K562 (cell line): ENCODE results near the gene PRPH2. TPM values are rescaled to one million over a fixed set of nuclear protein-coding genes. Genes with fewer than 3 reads are reported as not detected.

Experiments used
- ATAC-seq: fragments of 200-7000 bp; cut with Tn5 transposase; 3 replicates; pipeline ENCODE4 v1.9.1; 2020; ENCODE audit warnings: moderate library complexity
- BruUV-seq: library from RNA; stranded (reverse); fragments of 400-500 nt; replicated peaks from 2 replicates; lab custom pipeline; 2021; lab: Mats Ljungman, UMichigan
- CTCF ChIA-PET: fragments of 300-600 bp; formaldehyde crosslinking; extraction: SDS; loops from one replicate; lab custom pipeline; 2021; ENCODE audit warnings: low intra/inter-chr PET ratio; lab: Yijun Ruan, JAX
- POLR2A ChIA-PET: fragments of 300-600, 350-650 bp; sonication (Branson Sonifier 250); formaldehyde crosslinking; extraction: SDS; loops from one replicate; lab custom pipeline; 2021; ENCODE audit warnings: antibody characterized with exemption, inconsistent platforms; lab: Yijun Ruan, JAX
- DNase-seq, 4 experiments: peaks; one replicate each; pipeline versions ENCODE4 v3.0.0 to v3.0.0-alpha.2; 2011 to 2018; ENCODE audit warnings: low spot score in 3 of 4, mixed read lengths in 3 of 4; ENCODE audit errors: extremely low read depth in 1 of 4
- FAIRE-seq: peaks from 2 replicates; lab custom pipeline; 2011; peaks lifted over from hg19 to GRCh38; lab: Jason Lieb, UNC
- H2AFZ ChIP-seq: 2 replicates; pipeline ENCODE4 v1.6.0; 2011; ENCODE audit warnings: low read depth, low read length, control low read depth, inconsistent platforms
- H3K27ac ChIP-seq: fragments of 200-600 bp; 3 replicates; pipeline ENCODE4 v1.8.0; 2011; ENCODE audit warnings: low read depth, mild to moderate bottlenecking, control low read depth, inconsistent platforms, low read length, moderate library complexity, mixed read lengths; ENCODE audit errors: extremely low read depth
- H3K27me3 ChIP-seq, 2 experiments: fragments of 300-600 bp in 1 of 2; 2 replicates in 1 of 2; 3 replicates in 1 of 2; pipeline versions ENCODE4 v1.6.0 to v1.8.0; 2011; ENCODE audit warnings: inconsistent platforms in 2 of 2, low read length in 2 of 2, mild to moderate bottlenecking in 1 of 2, mixed read lengths in 1 of 2, moderate library complexity in 1 of 2; ENCODE audit not compliant: control insufficient read depth in 2 of 2, insufficient read depth in 2 of 2
- H3K36me3 ChIP-seq: fragments of 300-600 bp; 3 replicates; pipeline ENCODE4 v1.8.0; 2011; ENCODE audit warnings: mild to moderate bottlenecking, low read length, inconsistent platforms; ENCODE audit not compliant: control insufficient read depth, insufficient read depth
- H3K4me1 ChIP-seq, 2 experiments: fragments of 200-600 bp in 1 of 2; replicated peaks in 1 of 2; 2 replicates in 1 of 2; 3 replicates in 1 of 2; pipeline versions ENCODE4 v1.5.1 to v1.8.0; 2011; ENCODE audit warnings: inconsistent platforms in 2 of 2, low read length in 2 of 2, mild to moderate bottlenecking in 1 of 2, mixed read lengths in 1 of 2, moderate library complexity in 1 of 2; ENCODE audit not compliant: control insufficient read depth in 2 of 2, insufficient read depth in 2 of 2
- H3K4me2 ChIP-seq: 2 replicates; pipeline ENCODE4 v1.6.1; 2011; ENCODE audit warnings: low read length, control low read depth, inconsistent platforms, mixed read lengths; ENCODE audit not compliant: insufficient read depth
- H3K4me3 ChIP-seq: fragments of 200-600 bp; sonication (generic), shearing (Covaris generic); 2 replicates; pipeline ENCODE4 v1.5.1; 2016; ENCODE audit warnings: control low read depth, inconsistent platforms
- H3K79me2 ChIP-seq: fragments of 200-600 bp; 3 replicates; pipeline ENCODE4 v1.8.0; 2011; ENCODE audit warnings: low read length, inconsistent platforms; ENCODE audit not compliant: control insufficient read depth, insufficient read depth
- H3K9ac ChIP-seq, 2 experiments: 2 replicates each; pipeline versions ENCODE4 v1.6.0 to v1.6.1; 2011; ENCODE audit warnings: low read depth in 2 of 2, low read length in 2 of 2, control low read depth in 1 of 2, inconsistent platforms in 1 of 2, mild to moderate bottlenecking in 1 of 2, mixed read lengths in 1 of 2; ENCODE audit not compliant: insufficient read depth in 1 of 2
- H3K9me1 ChIP-seq: one replicate; pipeline ENCODE4 v1.6.0; 2011; ENCODE audit warnings: inconsistent platforms, mild to moderate bottlenecking, low read length, moderate library complexity; ENCODE audit not compliant: control insufficient read depth, insufficient read depth
- H3K9me3 ChIP-seq: replicated peaks from 2 replicates; pipeline ENCODE4 v1.5.1; 2011; ENCODE audit warnings: low read depth, low read length, inconsistent platforms; ENCODE audit not compliant: control insufficient read depth, insufficient read depth
- H4K20me1 ChIP-seq: replicated peaks from 2 replicates; pipeline ENCODE4 v1.6.1; 2011; ENCODE audit warnings: low read length, inconsistent platforms, mixed read lengths; ENCODE audit not compliant: control insufficient read depth, insufficient read depth
- C11orf30 ChIP-seq: fragments of 450-650 bp; IDR thresholded peaks from 2 replicates; pipeline ENCODE4 v1.6.1; 2016; ENCODE audit warnings: low read depth, mild to moderate bottlenecking
- CHD2 ChIP-seq: IDR thresholded peaks from 2 replicates; pipeline ENCODE4 v1.6.1; 2011; ENCODE audit warnings: low read depth, low read length
- DACH1 ChIP-seq: fragments of 450-650 bp; IDR thresholded peaks from 2 replicates; pipeline ENCODE4 v1.6.1; 2018; ENCODE audit not compliant: partially characterized antibody
- DPF2 ChIP-seq: fragments of 450-650 bp; IDR thresholded peaks from 2 replicates; pipeline ENCODE4 v1.6.1; 2016
- FOXO4 ChIP-seq: fragments of 450-650 bp; formaldehyde crosslinking; IDR thresholded peaks from 2 replicates; pipeline ENCODE4 v1.4.0; 2020; ENCODE audit warnings: mild to moderate bottlenecking, moderate library complexity
- HDAC3 ChIP-seq: fragments of 450-650 bp; IDR thresholded peaks from 2 replicates; pipeline ENCODE4 v1.6.1; 2018; ENCODE audit warnings: borderline replicate concordance, mild to moderate bottlenecking, moderate library complexity; ENCODE audit not compliant: partially characterized antibody
- JUNB ChIP-seq: fragments of 450-650 bp; formaldehyde crosslinking; conservative IDR thresholded peaks from 2 replicates; pipeline ENCODE4 v1.4.0; 2020; ENCODE audit warnings: mild to moderate bottlenecking
- KAT2B ChIP-seq: IDR thresholded peaks from one replicate; pipeline ENCODE4 v1.6.1; 2012; ENCODE audit warnings: low read depth, mild to moderate bottlenecking, control low read depth, inconsistent platforms, low read length, moderate library complexity
- MAFF ChIP-seq: IDR thresholded peaks from 2 replicates; pipeline ENCODE4 v1.6.1; 2012; ENCODE audit warnings: low read length, improper control_type of control experiment
- MAFG ChIP-seq: fragments of 450-650 bp; conservative IDR thresholded peaks from 2 replicates; pipeline ENCODE4 v1.6.1; 2016; ENCODE audit warnings: missing genetic modification characterization, missing compliant biosample characterization
- NFE2 ChIP-seq: IDR thresholded peaks from 2 replicates; pipeline ENCODE4 v1.6.1; 2014; ENCODE audit warnings: antibody characterized with exemption, low read depth
- SMAD2 ChIP-seq: fragments of 150-350 bp; IDR thresholded peaks from 2 replicates; pipeline ENCODE4 v1.6.1; 2014; ENCODE audit warnings: low read depth, mild to moderate bottlenecking, low read length
- THRA ChIP-seq: fragments of 450-650 bp; IDR thresholded peaks from 2 replicates; pipeline ENCODE4 v1.6.1; 2017; ENCODE audit warnings: mild to moderate bottlenecking, moderate library complexity
- THRB ChIP-seq: fragments of 450-650 bp; formaldehyde crosslinking; conservative IDR thresholded peaks from 2 replicates; pipeline ENCODE4 v1.4.0; 2022; ENCODE audit warnings: mild to moderate bottlenecking, missing genetic modification characterization
- TSC22D4 ChIP-seq: fragments of 450-650 bp; IDR thresholded peaks from 2 replicates; pipeline ENCODE4 v1.6.1; 2016; ENCODE audit warnings: missing genetic modification characterization, missing biosample characterization, control low read depth
- U2AF2 ChIP-seq: fragments of 200-400 bp; formaldehyde crosslinking; optimal IDR thresholded peaks from 2 replicates; pipeline ENCODE3; 2017; ENCODE audit warnings: low read depth, mild to moderate bottlenecking, low read length
- ZEB2 ChIP-seq: fragments of 450-650 bp; IDR thresholded peaks from 2 replicates; pipeline ENCODE4 v1.6.1; 2016
- ZNF217 ChIP-seq: sonication (generic); formaldehyde crosslinking; IDR thresholded peaks from 2 replicates; pipeline ENCODE4 v1.8.0; 2022; ENCODE audit warnings: mild to moderate bottlenecking, missing genetic modification reagents
- ZNF639 ChIP-seq, 2 experiments: fragments of 200-800 bp in 1 of 2; sonication (Bioruptor generic) in 1 of 2; sonication (generic) in 1 of 2; formaldehyde crosslinking in 1 of 2; IDR thresholded peaks in 1 of 2; conservative IDR thresholded peaks in 1 of 2; 2 replicates each; pipeline versions ENCODE4 v1.5.0 to v1.6.1; 2016 to 2020; ENCODE audit warnings: missing compliant biosample characterization in 1 of 2, missing genetic modification characterization in 1 of 2, missing genetic modification reagents in 1 of 2
- WGBS: fragments of 100-300 bp; shearing (Covaris generic); methylation state at CpG from one replicate; pipeline ENCODE4 v1.1.6; 2016; ENCODE audit warnings: low coverage, mixed read lengths; ENCODE audit not compliant: insufficient coverage; ENCODE audit errors: missing lambda C conversion rate; 5-methylcytosine and 5-hydroxymethylcytosine counted together
- in situ Hi-C: fragments of 300-500 bp; cut with MboI; formaldehyde crosslinking; loops from 4 replicates; pipeline ENCODE4 v1.15.0; 2018; ENCODE audit warnings: inconsistent platforms, mixed read lengths
- intact Hi-C: fragments of 100-400 bp; cut with micrococcal nuclease; formaldehyde crosslinking; loops from 2 replicates; pipeline ENCODE4 v1.14.2; 2022
- polyA plus RNA-seq, 8 experiments: library from polyadenylated mRNA; depleted of rRNA in 4 of 8; stranded (reverse) in 5 of 8; unstranded in 3 of 8; fragments of >200 nt; fragmentation: Nextera tagmentation in 2 of 8; fragmentation: Illumina TruSeq in 1 of 8; extraction: Ambion mirVana in 2 of 8; extraction: Trizol in 1 of 8; gene quantifications; 2 replicates each; pipeline versions ENCODE4 v1.2.1 to v1.2.3, GENCODE V29; 2011 to 2014; ENCODE audit warnings: inconsistent platforms in 1 of 8, missing spikeins in 1 of 8
- total RNA-seq, 7 experiments: library from RNA; depleted of rRNA in 6 of 7; stranded (reverse); fragments of >200 nt in 6 of 7; fragmentation: Illumina TruSeq in 2 of 7; extraction: Trizol in 2 of 7; gene quantifications; 2 replicates each; pipeline versions ENCODE4 v1.2.1 to v1.2.3, GENCODE V29; 2011 to 2021; ENCODE audit warnings: low replicate concordance in 1 of 7

PRPH2 gene
- total and polyA plus RNA-seq, 9 of the 15 experiments (the other 6 are each of a cell fraction or from before 2014, with no cell fraction given), result 0.03 to 0.11 (median 0.03) TPM; not detected in 5

GRCh38 chr6:42754759-42755158, 32.4 kb upstream of the PRPH2 start:
- no peak overlapping the region for H2AFZ ChIP-seq
- WGBS, result 39% methylated on average over 5 of the region's 5 CpGs
- DNase-seq (no peak), FAIRE-seq (no peak), ATAC-seq (no peak)
- no peaks in the 10 kb centered on the region for H3K79me2 ChIP-seq
- no peaks in the 10 kb centered on the region; a peak in 2 of 5 replicates for H3K4me1 ChIP-seq
- POLR2A ChIA-PET, result interaction anchor here (0.6 to 2.6 kb wide), 6 partner anchors 9 to 27 kb away, joined by 3 to 12 read pairs (median 5); partner anchors contain the start of genes BICRAL and TBCC
- no peaks in the 10 kb centered on the region for H3K27me3 ChIP-seq
- no peak overlapping the region for H3K9ac ChIP-seq
- CTCF ChIA-PET, result no interaction called here
- no peak overlapping the region for H3K4me2 ChIP-seq
- in situ Hi-C loops, result no loop called here
- no peak overlapping the region for H3K4me3 ChIP-seq
- H3K9me1 ChIP-seq, result no peaks in the 10 kb centered on the region
- intact Hi-C loops, result no loop called here
- H3K9me3 ChIP-seq, result no peaks in the 10 kb centered on the region
- no peak overlapping the region for H3K27ac ChIP-seq
- H4K20me1 ChIP-seq, result 0 out of 2 replicates have a peak, but pooled peaks cover 5% of the 10 kb centered on the region
- BruUV-seq, result no TSS peak
- H3K36me3 ChIP-seq, result no peaks in the 10 kb centered on the region
- no peak for TF ChIP-seq U2AF2
- TF ChIP-seq NFE2, result no peak
- no peak for TF ChIP-seq ZEB2
- TF ChIP-seq FOXO4 (CRISPR knock-in tag), result no peak
- TF ChIP-seq ZNF639 (CRISPR knock-in tag; conservative IDR thresholded peaks at IDR 0.05 in 1 of 2, IDR thresholded peaks at IDR 0.05 in 1 of 2), result no peak
- peak; percentile 97 for TF ChIP-seq MAFG (tag)
- TF ChIP-seq ZNF217 (CRISPR knock-in tag), result no peak
- no peak for TF ChIP-seq DPF2
- TF ChIP-seq THRA, result no peak
- no peak for TF ChIP-seq KAT2B
- TF ChIP-seq HDAC3, result no peak
- no peak for TF ChIP-seq SMAD2
- TF ChIP-seq MAFF, result peak; percentile 99
- no peak for TF ChIP-seq THRB (CRISPR knock-in tag)
- TF ChIP-seq DACH1, result peak; percentile 6
- no peak for TF ChIP-seq JUNB
- TF ChIP-seq CHD2, result no peak
- peak; percentile 98 for TF ChIP-seq C11orf30
- TF ChIP-seq TSC22D4 (tag), result no peak
